KBM-7 (cell line): ENCODE measurements around the gene ANKRD10.
A peak's percentile ranks its signal among the peaks of the same experiment; 100 is the strongest.
"Not testable (repeated sequence)": the region's sequence is repeated elsewhere in the genome, so short reads cannot be mapped to it uniquely, and the experiment has no call there.

ENCODE experiments used
- DNase-seq: peaks from one replicate; pipeline ENCODE4 v3.0.0-alpha.2; 2015
- in situ Hi-C: fragments of 300-500 bp; cut with MboI; formaldehyde crosslinking; loops from 2 replicates; pipeline ENCODE4 v1.14.3; 2020; ENCODE audit warnings: low sequenced_read_pairs, low pct_unique_long_range_greater_than_20kb, mixed read lengths

ANKRD10 gene

DNA sequence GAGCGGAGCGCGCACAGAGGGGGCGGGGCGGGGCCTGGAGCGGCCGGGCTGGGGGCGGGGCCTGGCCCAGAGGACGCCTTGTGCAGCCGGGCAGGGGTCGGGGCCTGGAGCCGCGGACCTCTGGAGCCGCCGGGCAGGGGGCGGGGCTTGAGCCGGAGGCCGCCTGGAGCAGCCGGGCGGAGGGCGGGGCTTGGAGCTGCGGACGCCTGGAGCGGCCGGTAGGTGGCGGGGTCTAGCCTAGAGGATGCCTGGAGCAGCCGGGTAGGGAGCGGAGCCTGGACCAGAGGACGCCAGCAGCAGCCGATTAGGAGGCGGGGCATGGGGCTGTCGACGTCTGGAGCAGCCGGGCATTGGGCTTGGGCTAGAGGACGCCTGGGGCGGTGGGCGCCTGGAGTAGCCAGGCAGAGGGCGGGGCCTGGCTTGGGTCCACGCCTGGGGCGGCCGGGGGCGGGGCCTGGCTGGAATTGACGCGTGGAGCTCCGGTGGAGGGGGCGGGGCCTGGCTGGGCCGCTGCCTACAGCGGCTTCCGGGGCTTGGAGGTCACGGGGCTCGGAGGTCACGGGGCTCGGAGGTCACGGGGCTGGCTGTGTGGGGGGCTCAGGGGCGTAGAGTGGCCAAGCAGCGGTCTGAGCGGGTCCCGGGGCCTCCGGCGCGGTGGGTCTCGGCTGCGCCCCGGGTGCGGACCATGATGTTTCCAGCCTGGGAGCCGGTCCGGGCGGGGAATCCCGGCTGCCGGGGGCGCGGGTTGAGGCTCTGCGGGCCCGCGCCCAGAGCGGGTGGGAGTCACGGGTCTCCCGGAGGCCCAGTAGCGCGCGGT is at the start of gene ANKRD10:
Gene ANKRD10 (minus strand): TSS at position 13 of the 817 bp plus-strand sequence. CDS start 135 bp downstream, outside the sequence.
- in situ Hi-C loops = no loop called here
- DNase-seq = peak; percentile 97

DNA sequence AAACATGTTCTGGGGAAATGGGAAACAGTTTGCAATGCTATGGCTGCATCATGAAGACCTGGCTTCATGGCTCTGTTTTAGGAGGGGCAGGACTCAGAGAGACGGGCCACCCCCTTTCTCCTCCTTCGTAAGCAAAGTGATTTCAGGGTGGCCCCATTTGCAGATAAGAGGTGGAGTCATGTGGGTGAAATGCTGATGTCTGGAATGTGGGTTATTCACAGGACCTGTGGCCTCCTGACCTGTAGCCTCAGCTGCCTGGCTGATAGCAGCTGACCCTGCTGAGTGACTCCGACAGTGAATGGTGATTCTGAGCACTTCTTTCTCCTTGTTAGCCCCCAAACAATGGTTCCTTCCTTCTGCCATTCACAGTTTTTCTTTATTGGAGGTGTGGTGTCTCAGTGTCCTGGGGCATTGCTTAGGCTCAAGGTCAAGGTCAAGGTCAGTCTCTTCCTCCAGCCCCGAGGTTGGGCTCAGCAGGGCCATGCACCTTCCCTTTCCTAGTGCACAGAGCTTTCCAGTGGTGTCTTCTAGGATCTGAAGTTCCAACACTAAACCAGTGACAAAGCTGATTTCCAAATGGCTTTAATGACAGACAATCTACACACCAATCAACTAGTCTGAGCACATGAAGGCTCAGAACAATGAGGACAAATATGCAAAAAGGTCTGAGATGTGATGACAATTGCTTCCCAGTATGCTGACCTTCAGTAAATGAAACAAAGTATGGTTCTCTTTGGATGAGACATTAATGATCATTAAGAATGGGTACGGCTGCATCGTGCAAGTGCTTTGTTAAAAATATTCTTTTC is 49.6 kb upstream of the ANKRD10 start:
- no peak for DNase-seq
- in situ Hi-C loops = no loop called here

DNA sequence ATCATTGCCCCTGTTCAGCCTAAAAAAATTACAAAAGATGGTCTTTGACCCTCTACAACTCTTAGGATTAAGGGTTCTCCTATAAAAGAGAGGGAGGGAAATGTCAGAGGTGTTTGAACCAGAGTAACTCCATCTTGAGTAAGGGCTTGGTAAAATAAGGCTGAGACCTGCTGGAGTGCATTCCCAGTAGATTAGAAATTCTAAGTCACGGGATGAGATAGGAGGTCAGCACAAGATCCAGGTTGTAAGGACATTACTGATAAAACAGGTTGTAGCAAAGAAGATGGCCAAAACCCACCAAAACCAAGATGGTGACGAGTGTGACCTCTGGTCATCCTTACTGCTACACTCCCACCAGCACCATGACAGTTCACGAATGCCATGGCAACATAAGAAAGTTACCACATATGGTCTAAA is 48.7 kb upstream of the ANKRD10 start:
- in situ Hi-C loops = no loop called here
- DNase-seq = no peak

DNA sequence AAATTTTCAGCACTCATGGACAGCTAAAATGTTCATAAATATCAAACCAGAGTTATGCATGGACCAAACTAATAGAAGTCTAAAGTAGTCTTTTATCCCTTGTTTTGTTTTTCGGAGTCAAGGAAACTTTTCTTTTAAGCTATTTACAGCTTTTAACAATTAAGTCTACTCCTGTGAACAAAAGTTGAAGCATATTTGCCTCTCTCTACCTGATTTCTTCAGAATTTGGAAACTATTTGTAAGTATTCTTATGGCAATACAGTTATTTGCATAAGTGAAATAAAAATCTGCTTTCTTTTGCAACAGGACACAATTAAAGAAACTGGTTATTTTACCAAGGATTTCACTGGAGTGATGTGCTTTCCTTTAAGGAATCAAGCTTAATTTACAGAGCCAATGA is 47.1 kb upstream of the ANKRD10 start:
- in situ Hi-C loops = no loop called here
- DNase-seq = no peak

DNA sequence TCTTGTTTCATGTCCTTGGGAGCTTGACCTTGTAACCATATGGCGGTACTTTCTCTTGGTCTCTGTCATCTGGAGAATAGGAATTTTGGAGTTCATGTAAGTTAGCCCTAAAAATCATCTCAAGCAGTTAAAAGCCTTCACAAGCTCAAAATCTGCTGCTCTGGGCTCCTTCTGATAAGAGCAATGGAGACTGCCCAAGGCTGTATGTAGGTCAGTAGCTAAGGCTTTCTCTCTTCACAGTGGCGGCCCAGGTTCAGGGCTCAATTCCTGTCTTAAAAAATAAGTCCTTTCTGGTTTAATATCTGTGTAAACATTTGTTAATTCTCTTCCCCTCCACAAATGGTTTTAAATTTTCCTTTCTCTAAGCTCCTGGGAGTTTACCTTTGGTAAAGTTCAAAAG is 45.3 kb upstream of the ANKRD10 start:
- in situ Hi-C loops = no loop called here
- DNase-seq = no peak

DNA sequence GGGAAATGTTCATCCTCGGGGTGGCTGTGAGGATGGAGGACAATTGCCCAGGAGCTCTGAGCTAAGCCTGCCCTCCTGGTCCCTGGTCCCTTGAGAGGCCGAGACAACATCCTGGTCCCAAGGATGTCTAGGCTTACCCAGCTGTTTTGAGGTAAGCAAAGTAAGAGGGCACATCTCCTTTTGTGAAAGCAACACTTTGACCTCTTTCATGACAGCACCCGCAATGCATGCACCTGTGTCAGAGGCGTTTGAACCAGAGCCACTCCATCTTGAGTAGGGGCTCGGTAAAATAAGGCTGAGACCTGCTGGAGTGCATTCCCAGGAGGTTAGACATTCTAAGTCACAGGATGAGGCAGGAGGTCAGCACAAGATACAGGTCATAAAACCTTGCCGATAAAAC is 43.1 kb upstream of the ANKRD10 start:
- no peak for DNase-seq
- in situ Hi-C loops = no loop called here

DNA sequence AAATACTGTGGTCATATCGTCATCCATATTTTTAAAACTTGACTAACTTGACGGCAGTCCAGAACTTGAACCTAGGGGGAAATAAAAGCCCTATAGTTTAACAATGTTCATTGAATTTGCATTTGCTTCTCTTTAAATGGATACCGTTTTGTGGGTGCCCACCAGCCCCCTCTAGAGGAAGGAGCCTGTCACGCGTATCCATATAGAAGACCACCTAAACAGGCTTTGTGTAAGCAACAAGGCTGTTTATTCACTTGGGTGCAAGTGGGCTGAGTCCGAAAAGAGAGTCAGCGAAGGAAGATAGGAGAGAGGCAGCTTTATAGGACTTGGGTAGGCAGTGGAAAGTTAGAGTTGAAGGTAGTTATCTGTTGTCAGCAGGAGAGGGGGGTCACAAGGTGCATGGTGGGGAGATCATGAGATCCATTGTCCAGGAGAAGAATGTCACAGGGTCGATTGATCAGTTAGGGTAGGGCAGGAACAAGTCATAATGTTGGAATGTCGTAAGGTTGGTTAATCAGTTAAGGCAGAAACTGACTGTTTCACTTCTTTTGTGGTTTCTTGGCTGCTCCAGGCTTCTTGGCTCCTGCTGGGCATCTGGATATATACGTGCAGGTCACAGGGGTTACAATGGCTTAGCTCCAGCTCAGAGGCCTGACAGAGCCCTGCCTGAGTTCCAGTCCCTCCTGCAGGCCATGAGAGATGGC is 42.5 kb upstream of the ANKRD10 start:
- DNase-seq = no peak
- in situ Hi-C loops = no loop called here

DNA sequence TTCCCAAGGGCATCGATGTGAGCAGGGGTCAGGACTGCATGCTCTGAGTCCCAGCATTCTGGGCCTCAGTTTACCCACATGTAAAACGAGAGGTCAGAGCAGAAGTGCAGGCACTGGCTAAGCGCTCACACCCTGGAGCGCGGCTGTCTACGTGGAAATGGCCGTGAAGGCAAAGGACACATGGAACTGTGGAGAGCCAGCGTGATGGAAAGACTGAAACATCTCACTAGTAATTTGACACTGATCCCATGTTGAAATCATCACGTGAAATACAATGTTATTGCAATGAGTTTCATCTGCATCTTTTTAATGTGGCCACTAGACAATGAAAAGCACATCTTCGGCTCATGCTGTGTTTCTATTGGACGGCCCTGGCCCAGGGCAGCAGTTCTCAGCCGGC is 41.3 kb upstream of the ANKRD10 start:
- in situ Hi-C loops, DNase-seq: not testable (repeated sequence)

DNA sequence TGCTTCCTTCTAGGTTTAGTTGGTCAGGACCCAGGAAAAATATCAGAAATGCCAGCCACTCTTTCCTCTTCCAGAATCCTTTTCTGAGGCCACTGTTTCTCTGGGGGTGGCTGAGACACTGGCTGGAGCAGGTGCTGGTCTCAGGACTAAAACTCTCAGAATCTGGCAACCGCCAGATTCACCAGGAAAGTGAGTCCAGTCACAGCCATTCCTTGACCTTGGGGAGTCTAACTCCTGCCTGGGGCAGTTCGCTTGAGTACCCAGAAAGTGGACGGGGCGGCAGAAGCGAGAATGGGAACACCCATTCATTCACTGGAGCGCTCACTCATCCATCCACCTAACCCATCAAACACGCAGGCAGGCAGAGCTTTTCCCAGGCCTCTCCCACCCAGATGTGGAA is 40.7 kb upstream of the ANKRD10 start:
- in situ Hi-C loops = not testable (repeated sequence)

DNA sequence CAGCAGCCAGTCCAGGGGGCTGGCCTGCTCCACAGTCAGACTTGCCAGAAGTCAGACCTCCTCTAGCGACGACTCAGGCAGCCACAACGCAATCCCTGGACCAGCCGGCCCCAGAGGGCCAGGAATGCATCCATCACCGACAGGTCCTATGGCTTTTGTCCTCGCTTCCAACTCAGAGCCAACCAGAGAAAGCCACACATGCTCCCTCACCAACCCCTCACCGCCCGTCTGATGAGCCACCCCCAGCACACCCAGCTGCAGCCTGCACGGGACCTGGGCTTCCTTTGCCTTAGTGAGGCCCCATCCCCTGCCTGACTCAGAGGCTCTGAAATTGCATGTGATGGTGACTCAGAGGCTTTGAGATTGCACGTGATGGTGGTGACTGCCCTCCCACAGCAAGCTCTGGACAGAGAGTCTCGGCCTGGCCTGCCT is 40.2 kb upstream of the ANKRD10 start:
- DNase-seq, in situ Hi-C loops: not testable (repeated sequence)

More for the DNA sequence above, 40.7 kb upstream of the ANKRD10 start:
- not testable (repeated sequence) for DNase-seq

DNA sequence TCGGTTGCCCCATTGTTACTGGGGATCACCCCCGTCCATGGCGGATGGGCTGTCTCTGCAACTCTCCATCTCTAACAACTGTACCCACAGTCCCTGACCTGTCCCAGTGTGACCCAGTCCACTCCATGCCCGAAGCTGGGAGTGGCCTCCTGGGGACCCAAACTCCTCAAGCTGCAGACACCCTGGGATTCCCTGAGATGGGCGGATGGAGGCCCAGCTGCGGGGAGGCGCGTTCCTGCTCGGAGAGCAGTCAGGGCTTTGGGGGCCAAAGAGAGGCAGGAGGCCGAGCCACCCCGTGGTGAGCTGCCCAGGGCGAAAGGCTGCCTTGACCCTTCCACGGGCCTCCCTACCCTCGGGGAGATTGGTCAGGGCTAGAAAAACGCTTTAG is 39.7 kb upstream of the ANKRD10 start:
- DNase-seq = not testable (repeated sequence)
- in situ Hi-C loops = loop anchor here (5.0 kb wide), 1 partner anchor 1443 kb away; no protein-coding TSS in a partner anchor

DNA sequence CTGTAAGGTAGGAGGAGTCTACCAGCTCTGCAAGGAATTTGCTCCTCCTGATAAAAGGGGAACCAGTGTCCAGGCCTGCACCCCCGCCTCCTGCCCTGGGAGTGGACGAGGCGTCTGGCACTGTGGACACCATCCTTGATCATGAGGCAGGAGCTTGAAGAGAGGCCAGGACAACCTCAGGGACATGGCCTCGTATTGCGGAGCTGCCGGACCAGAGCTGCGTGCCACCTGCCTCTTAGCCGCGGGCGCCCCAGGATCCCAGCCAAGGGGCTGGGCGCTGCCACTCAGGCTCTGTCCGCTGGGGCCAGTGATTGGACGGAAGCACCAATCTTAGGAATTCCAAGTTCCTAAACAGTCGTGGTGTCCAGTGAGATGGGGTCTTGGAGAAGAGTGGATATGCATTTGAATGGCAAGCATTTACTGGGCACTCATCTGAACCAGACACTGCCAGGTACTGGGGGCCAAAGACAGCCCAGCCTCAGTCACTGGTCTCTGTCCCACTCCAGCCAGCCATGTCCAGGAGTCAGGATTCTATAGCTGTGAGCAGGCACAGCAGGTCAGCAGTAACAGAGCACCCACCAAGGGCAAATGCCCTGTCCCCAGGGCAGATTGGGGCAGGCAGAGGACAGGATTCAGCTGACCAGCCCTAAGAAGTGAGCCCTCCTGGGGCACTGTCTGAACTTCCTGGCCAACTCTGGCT is 39.1 kb upstream of the ANKRD10 start:
- DNase-seq = no peak
- in situ Hi-C loops = loop anchor here (5.0 kb wide), 1 partner anchor 1443 kb away; no protein-coding TSS in a partner anchor

DNA sequence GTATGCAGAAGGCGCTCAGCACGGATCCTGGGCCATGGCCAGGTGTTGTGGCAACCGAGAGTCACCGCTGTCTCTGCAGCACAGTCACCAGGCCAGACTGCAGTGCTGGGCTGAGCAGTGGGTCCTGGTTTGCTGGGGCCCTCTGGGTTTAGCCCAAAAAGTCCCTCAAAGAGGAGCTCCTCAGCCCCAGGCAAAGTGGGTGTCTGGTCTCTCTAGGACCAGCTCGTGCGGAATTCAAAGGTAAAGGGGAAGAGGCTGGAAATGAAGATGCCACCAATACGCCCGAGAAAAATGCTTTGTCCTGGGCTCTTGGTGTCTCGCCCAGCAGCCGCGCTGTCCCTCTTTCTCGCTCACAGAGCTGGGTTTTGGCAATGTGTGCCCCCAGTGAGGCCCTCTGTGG is 38.5 kb upstream of the ANKRD10 start:
- DNase-seq = no peak
- in situ Hi-C loops = loop anchor here (5.0 kb wide), 1 partner anchor 1444 kb away; no protein-coding TSS in a partner anchor

DNA sequence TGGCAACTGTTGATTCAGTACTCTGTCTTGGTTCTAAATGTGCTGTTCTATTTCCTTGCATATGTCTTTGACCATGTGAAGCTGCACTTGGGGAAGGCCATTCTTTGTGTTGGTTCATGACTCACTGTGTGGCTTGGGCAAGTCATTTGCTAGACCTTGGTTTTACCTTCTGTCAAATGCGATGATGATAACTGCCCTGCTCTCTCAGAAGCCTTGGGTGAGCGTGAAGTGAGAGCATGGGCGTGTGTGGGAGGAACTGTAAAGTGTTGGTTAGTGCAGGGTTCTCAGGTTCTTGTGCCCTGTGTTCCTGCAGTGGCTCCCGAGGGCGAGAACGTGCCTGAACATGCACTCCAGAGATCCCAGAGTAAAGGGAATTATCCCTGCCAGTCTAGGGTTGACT is 37.3 kb upstream of the ANKRD10 start:
- DNase-seq = not testable (repeated sequence)
- in situ Hi-C loops = loop anchor here (5.0 kb wide), 1 partner anchor 1445 kb away; no protein-coding TSS in a partner anchor

DNA sequence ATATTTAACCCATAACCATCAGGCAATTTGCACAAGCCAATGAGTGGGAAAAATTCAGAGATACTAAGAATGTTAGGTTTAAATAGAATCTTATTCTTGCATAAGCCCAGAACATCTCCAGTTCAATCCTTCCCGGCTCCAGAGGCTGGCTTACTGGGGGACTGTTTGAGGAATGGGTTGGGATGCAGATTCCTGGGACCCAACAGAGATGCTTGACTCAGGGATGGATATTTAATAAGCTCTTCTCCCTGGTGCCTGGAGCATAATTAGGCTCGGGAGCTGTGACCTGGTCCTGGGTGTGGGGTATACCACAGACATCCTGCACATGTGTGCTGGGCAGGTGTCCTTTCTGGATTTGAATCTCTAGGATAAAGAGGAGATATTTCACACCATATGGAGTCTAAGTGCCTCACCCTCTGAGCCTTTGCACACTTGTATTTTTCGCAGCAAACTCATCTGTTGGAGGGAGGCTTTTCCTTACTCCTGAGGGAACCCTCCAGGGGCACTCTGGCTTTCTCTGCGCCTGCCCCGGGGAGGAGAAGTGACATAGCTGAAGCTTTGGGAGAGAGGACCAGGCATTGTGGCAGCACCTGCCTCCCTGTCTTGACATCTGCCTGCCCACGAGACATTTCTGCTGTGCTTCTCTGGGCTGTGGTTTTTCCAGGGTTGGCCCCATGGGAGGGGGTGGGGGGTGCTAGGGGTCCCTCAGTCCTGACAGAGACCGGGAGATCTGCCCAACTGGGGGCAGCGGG is 36.1 kb upstream of the ANKRD10 start:
- in situ Hi-C loops = loop anchor here (5.0 kb wide), 1 partner anchor 1446 kb away; no protein-coding TSS in a partner anchor
- no peak for DNase-seq

DNA sequence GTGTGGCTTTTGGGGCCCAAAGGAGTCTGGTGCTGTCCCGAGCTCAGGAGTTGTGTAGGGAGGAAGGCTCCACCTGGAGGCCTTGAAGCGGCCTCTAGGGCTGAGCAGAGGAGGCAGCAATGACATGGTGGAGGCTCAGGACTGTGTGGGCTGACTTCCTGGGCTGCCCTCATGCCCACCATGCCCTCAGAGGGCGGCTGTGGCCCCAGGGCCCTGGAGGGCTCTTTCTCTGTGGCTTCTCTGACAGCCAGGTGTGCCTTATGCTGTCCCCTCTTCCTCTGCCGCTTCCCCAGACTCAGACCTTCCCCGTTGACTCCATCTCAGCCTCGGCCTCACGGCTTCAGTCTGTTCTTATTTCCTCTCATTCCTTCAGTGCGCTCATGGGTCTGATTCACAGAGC is 35.5 kb upstream of the ANKRD10 start:
- in situ Hi-C loops = loop anchor here (5.0 kb wide), 1 partner anchor 1447 kb away; no protein-coding TSS in a partner anchor
- no peak for DNase-seq

DNA sequence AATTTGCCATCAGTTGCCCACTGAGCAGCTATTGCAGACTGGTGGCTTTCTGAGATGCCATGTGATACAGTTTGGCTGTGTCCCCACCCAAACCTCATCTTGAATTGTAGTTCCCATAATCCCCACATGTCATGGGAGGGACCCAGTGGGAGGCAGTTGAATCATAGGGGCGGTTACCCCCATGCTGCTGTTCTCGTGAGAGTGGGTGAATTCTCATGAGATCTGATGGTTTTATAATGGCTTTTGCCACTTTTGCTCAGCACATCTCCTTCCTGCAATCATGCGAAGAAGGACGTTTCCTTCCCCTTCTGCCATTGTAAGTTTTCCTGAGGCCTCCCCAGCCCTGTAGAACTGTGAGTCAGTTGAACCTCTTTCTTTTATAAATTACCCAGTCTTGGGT is 34.8 kb upstream of the ANKRD10 start:
- DNase-seq = no peak
- in situ Hi-C loops = loop anchor here (5.0 kb wide), 1 partner anchor 1448 kb away; no protein-coding TSS in a partner anchor

DNA sequence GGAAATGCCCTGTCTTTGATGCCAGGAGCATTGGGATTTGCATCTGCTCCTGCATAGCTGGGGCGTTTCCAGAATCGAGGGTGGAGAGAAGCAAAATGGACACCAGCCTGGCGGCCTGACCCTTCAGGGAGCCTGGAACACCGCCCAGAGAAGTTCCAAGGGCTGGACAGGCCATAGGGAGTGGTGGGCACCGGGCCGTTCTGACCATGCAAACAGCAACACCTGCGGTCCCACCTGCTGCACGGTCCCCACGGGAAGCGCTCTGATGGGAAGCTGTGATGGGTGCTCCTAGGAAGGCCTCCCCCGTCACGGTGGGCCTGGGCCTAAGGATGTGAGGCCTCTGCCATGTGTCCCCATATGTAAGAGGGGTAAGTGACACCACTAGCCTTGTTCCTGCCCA is 34.2 kb upstream of the ANKRD10 start:
- in situ Hi-C loops = no loop called here
- DNase-seq = no peak
